C4-2B (cell line): ENCODE data around the gene PIAS1.
"Not testable (repeated sequence)": the region's sequence is repeated elsewhere in the genome, so short reads cannot be mapped to it uniquely, and the experiment has no call there.

Experiments used
- CTCF ChIP-seq: fragments of 450-650 bp; conservative IDR thresholded peaks from 2 replicates; pipeline ENCODE4 v1.5.1; 2017; ENCODE audit warnings: mild to moderate bottlenecking
- ZFX ChIP-seq: fragments of 450-650 bp; IDR thresholded peaks from 2 replicates; pipeline ENCODE4 v1.6.1; 2017

GRCh38 chr15:68225442-68225841 lies 171.3 kb downstream of the PIAS1 start:
- TF ChIP-seq CTCF, ZFX: not testable (repeated sequence)
